ENCODE measurements around the gene F2RL2.

DNA sequence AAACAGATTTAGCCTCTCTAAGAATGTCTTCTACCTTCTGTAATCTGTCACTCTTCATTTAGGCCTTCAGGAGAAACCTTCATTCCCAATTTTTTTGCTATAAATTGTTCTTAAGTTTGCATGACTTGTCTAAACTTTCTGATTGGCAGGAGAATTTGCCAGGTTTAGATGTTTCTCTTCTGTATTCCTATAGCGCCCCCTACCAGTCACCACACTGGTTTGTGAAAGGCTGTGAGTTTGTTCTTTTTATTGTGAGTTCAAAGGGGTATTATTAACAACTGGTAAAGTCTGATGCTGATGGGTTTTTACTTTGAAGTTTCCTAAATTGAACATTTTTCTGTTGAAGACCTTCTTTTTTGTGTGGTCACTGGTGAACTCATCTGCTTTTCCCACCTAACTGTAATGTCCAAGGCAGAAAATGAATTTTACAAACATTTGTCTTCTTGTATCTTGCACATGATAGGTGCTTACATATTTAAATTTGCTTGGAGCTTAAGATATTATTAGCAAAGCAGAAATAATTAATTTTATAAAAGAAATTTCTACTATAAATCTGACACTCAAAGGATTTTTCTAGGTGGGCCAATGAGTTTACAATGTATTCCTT lies 18.4 kb upstream of the F2RL2 start:
- no peak for TF ChIP-seq CTCF (IDR thresholded peaks at IDR 0.05; ENCODE audit: insufficient read depth, low read length)
- TF ChIP-seq, protein P1, sequence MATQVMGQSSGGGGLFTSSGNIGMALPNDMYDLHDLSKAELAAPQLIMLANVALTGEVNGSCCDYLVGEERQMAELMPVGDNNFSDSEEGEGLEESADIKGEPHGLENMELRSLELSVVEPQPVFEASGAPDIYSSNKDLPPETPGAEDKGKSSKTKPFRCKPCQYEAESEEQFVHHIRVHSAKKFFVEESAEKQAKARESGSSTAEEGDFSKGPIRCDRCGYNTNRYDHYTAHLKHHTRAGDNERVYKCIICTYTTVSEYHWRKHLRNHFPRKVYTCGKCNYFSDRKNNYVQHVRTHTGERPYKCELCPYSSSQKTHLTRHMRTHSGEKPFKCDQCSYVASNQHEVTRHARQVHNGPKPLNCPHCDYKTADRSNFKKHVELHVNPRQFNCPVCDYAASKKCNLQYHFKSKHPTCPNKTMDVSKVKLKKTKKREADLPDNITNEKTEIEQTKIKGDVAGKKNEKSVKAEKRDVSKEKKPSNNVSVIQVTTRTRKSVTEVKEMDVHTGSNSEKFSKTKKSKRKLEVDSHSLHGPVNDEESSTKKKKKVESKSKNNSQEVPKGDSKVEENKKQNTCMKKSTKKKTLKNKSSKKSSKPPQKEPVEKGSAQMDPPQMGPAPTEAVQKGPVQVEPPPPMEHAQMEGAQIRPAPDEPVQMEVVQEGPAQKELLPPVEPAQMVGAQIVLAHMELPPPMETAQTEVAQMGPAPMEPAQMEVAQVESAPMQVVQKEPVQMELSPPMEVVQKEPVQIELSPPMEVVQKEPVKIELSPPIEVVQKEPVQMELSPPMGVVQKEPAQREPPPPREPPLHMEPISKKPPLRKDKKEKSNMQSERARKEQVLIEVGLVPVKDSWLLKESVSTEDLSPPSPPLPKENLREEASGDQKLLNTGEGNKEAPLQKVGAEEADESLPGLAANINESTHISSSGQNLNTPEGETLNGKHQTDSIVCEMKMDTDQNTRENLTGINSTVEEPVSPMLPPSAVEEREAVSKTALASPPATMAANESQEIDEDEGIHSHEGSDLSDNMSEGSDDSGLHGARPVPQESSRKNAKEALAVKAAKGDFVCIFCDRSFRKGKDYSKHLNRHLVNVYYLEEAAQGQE (IDR thresholded peaks at IDR 0.05; ENCODE audit: insufficient replicate concordance, low read depth) = no peak
